Hair follicle dermal papilla cell (primary cell): Measurements from ENCODE around the gene NEUROD4. TPM values are rescaled to one million over a fixed set of nuclear protein-coding genes. Genes with fewer than 3 reads are reported as not detected.

Source experiments
- total RNA-seq: library from RNA; depleted of rRNA; stranded (reverse); fragments of >200 nt; gene quantifications from 2 replicates; pipeline ENCODE4 v1.2.3, GENCODE V29; 2012

NEUROD4 gene, protein sequence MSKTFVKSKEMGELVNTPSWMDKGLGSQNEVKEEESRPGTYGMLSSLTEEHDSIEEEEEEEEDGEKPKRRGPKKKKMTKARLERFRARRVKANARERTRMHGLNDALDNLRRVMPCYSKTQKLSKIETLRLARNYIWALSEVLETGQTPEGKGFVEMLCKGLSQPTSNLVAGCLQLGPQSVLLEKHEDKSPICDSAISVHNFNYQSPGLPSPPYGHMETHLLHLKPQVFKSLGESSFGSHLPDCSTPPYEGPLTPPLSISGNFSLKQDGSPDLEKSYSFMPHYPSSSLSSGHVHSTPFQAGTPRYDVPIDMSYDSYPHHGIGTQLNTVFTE
- not detected in 2 replicates for total RNA-seq

GRCh38 chr12:55019784-55020183 lies at the start of gene NEUROD4:
Gene NEUROD4, plus strand, starts transcription at chr12:55019974. Its CDS starts 6,466 bp downstream, at chr12:55026440.

GRCh38 chr12:54984658-54985376 lies 35.0 kb upstream of the NEUROD4 start, which contains the start of gene TESPA1:
Gene TESPA1, minus strand, starts transcription at chr12:54984762. Its CDS starts 10,200 bp downstream, at chr12:54974562.

Other genes with a start within 250 kb of the NEUROD4 start
- gene MUCL1, start 165.5 kb upstream of the NEUROD4 start, total RNA-seq: not detected in 2 replicates
- not detected in 2 replicates for gene TESPA1, start 35.2 kb upstream of the NEUROD4 start, total RNA-seq
- gene OR9K2, start 106.4 kb downstream of the NEUROD4 start, total RNA-seq: not detected in 2 replicates
- gene OR10A7, start 201.1 kb downstream of the NEUROD4 start, total RNA-seq: not detected in 2 replicates
- gene OR6C74, start 224.6 kb downstream of the NEUROD4 start, total RNA-seq: not detected in 2 replicates